HEK293T (cell line): Measurements from ENCODE around the gene LRRFIP1.

Experiments used
- ARNT ChIP-seq: fragments of 450-650 bp; IDR thresholded peaks from 2 replicates; pipeline ENCODE4 v1.6.1; 2017; ENCODE audit warnings: mild to moderate bottlenecking
- BHLHE40 ChIP-seq: fragments of 450-650 bp; IDR thresholded peaks from 2 replicates; pipeline ENCODE4 v1.6.1; 2016; ENCODE audit warnings: mild to moderate bottlenecking, moderate library complexity, borderline replicate concordance
- FOXA1 ChIP-seq: fragments of 450-650 bp; IDR thresholded peaks from 2 replicates; pipeline ENCODE4 v1.6.1; 2016; ENCODE audit warnings: mild to moderate bottlenecking
- LEF1 ChIP-seq: fragments of 450-650 bp; IDR thresholded peaks from 2 replicates; pipeline ENCODE4 v1.6.1; 2017; ENCODE audit warnings: mild to moderate bottlenecking, borderline replicate concordance
- NFRKB ChIP-seq: fragments of 450-650 bp; IDR thresholded peaks from 2 replicates; pipeline ENCODE4 v1.6.1; 2016; ENCODE audit warnings: mild to moderate bottlenecking, moderate library complexity

GRCh38 chr2:237636578-237636977 is 9.2 kb downstream of the LRRFIP1 start:
- TF ChIP-seq BHLHE40 (no peak), ARNT (no peak), FOXA1 (no peak), NFRKB (no peak), LEF1 (no peak)
